ENCODE measurements around the gene PLD1. TPM values are rescaled to one million over a fixed set of nuclear protein-coding genes. Genes with fewer than 3 reads are reported as not detected.

PLD1 gene
- total RNA-seq, 2 donors from 2014 or later: 12.8 to 15.8 TPM

- H3K36me3 ChIP-seq: no peaks in the 10 kb centered on the region
- no peaks in the 10 kb centered on the region for H3K27me3 ChIP-seq (replicated peaks; ENCODE audit: insufficient read depth)
- 90% methylated on average over 6 of the region's 6 CpGs for WGBS
- H3K4me1 ChIP-seq (replicated peaks): no peaks in the 10 kb centered on the region
- H3K27ac ChIP-seq: no peak overlapping the region
- intact Hi-C loops (cut with DNase I): no loop called here
- no peaks in the 10 kb centered on the region for H3K9me3 ChIP-seq
- DNase-seq (ENCODE audit: low spot score): no peak
- no peak overlapping the region for H3K4me3 ChIP-seq
- no peak for TF ChIP-seq CTCF (IDR thresholded peaks at IDR 0.05)
- no peak for TF ChIP-seq POLR2A (IDR thresholded peaks at IDR 0.05)
- TF ChIP-seq POLR2AphosphoS5 (IDR thresholded peaks at IDR 0.05): no peak
These were observed 156.6 kb downstream of the PLD1 start for GRCh38 chr3:171653701-171654100.

- WGBS: 100% methylated on average over 1 of the region's 1 CpG
- TF ChIP-seq CTCF (IDR thresholded peaks at IDR 0.05) (no peak), POLR2A (IDR thresholded peaks at IDR 0.05) (no peak), POLR2AphosphoS5 (IDR thresholded peaks at IDR 0.05) (no peak)
- intact Hi-C loops (cut with DNase I): no loop called here
- Histone ChIP-seq H3K27me3 (replicated peaks; ENCODE audit: insufficient read depth) (no peaks in the 10 kb centered on the region), H3K9me3 (no peaks in the 10 kb centered on the region), H3K4me1 (replicated peaks) (no peaks in the 10 kb centered on the region), H3K4me3 (no peak overlapping the region), H3K27ac (no peak overlapping the region), H3K36me3 (no peaks in the 10 kb centered on the region)
- no peak for DNase-seq (ENCODE audit: low spot score)
These were observed 157.4 kb downstream of the PLD1 start for GRCh38 chr3:171652932-171653331.

DNA sequence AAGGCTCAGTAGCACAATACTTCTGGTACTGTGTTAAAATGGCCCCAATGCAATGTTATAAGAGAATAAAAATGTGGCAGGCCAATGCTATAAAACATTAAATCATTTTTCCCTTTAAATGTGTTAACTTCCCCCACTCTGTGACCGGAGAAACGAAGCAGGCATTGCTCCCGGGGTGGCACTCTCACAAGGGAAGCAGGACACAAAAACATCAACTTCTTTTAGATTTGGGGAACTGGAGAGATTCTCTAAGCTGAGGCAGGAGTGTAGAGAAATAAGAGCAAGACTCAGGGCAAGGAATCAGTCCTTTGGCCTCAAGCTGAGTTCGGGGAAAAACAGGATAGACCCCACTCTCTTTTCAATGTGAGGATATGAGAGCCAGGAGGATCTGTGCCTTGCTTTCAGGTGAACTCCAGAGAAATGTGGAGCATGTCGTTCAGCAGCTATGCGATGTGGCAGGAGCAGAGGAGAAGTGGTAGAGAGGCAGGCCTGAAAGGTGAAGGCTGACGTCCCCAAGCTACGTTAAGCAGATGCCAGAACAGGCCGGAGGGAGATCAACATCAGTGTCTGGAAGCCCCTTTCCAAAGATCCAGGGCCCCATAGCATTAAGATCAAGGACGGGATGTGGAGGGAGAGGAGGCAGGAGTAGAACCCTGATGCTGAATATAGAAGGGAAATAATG is 160.2 kb downstream of the PLD1 start:
- H3K36me3 ChIP-seq: no peaks in the 10 kb centered on the region
- 90% methylated on average over 10 of the region's 10 CpGs for WGBS
- H3K4me3 ChIP-seq: no peak overlapping the region
- no peak for DNase-seq (ENCODE audit: low spot score)
- H3K27ac ChIP-seq: no peak overlapping the region
- no peak for TF ChIP-seq CTCF (IDR thresholded peaks at IDR 0.05)
- TF ChIP-seq POLR2A (IDR thresholded peaks at IDR 0.05): no peak
- no peak for TF ChIP-seq POLR2AphosphoS5 (IDR thresholded peaks at IDR 0.05)
- H3K4me1 ChIP-seq (replicated peaks): no peaks in the 10 kb centered on the region
- H3K27me3 ChIP-seq (replicated peaks; ENCODE audit: insufficient read depth): no peaks in the 10 kb centered on the region
- intact Hi-C loops (cut with DNase I): loop anchor here (5.0 to 10.0 kb wide), 3 partner anchors 182 to 825 kb away; partner anchors contain the start of gene FNDC3B
- H3K9me3 ChIP-seq: no peaks in the 10 kb centered on the region

- DNase-seq (ENCODE audit: low spot score): no peak
- H3K27ac ChIP-seq: no peak overlapping the region
- H3K36me3 ChIP-seq: no peaks in the 10 kb centered on the region
- no peaks in the 10 kb centered on the region for H3K4me1 ChIP-seq (replicated peaks)
- TF ChIP-seq POLR2A (IDR thresholded peaks at IDR 0.05) (no peak), POLR2AphosphoS5 (IDR thresholded peaks at IDR 0.05) (no peak), CTCF (IDR thresholded peaks at IDR 0.05) (no peak)
- WGBS: 56% methylated on average over 4 of the region's 4 CpGs
- intact Hi-C loops (cut with DNase I): loop anchor here (5.0 to 10.0 kb wide), 3 partner anchors 183 to 826 kb away; partner anchors contain the start of gene FNDC3B
- H3K9me3 ChIP-seq: no peaks in the 10 kb centered on the region
- H3K4me3 ChIP-seq: no peak overlapping the region
- H3K27me3 ChIP-seq (replicated peaks; ENCODE audit: insufficient read depth): no peaks in the 10 kb centered on the region
These were observed 161.0 kb downstream of the PLD1 start for GRCh38 chr3:171649267-171649666.

- Histone ChIP-seq H3K27ac (no peak overlapping the region), H3K27me3 (replicated peaks; ENCODE audit: insufficient read depth) (no peaks in the 10 kb centered on the region), H3K36me3 (no peaks in the 10 kb centered on the region), H3K9me3 (no peaks in the 10 kb centered on the region), H3K4me1 (replicated peaks) (no peaks in the 10 kb centered on the region), H3K4me3 (no peak overlapping the region)
- DNase-seq (ENCODE audit: low spot score): no peak
- intact Hi-C loops (cut with DNase I): loop anchor here (5.0 to 10.0 kb wide), 3 partner anchors 184 to 827 kb away; partner anchors contain the start of gene FNDC3B
- TF ChIP-seq POLR2AphosphoS5 (IDR thresholded peaks at IDR 0.05) (no peak), CTCF (IDR thresholded peaks at IDR 0.05) (no peak), POLR2A (IDR thresholded peaks at IDR 0.05) (no peak)
These were observed 162.2 kb downstream of the PLD1 start for GRCh38 chr3:171648069-171648468.
